Liver (tissue), 9 donors: ENCODE data around the gene SCARB1. TPM values are rescaled to one million over a fixed set of nuclear protein-coding genes. Genes with fewer than 3 reads are reported as not detected.

ENCODE experiments used
- DNase-seq: peaks from one replicate; pipeline ENCODE4 v3.0.0-alpha.2; 2017; ENCODE audit warnings: low spot score
- H3K27ac ChIP-seq, 2 donors: one replicate each; pipeline ENCODE4 v1.7.0; 2013; ENCODE audit warnings: inconsistent platforms in 2 of 2, low read length in 2 of 2, control low read depth in 1 of 2, low read depth in 1 of 2, mild to moderate bottlenecking in 1 of 2
- H3K27me3 ChIP-seq, 4 donors: one replicate each; pipeline versions ENCODE4 v1.6.1 to v1.7.0; 2013; ENCODE audit warnings: low read length in 3 of 4, inconsistent platforms in 1 of 4, mild to moderate bottlenecking in 1 of 4, moderate library complexity in 1 of 4; ENCODE audit not compliant: control insufficient read depth in 4 of 4, insufficient read depth in 4 of 4
- H3K36me3 ChIP-seq, 4 donors: one replicate each; pipeline versions ENCODE4 v1.6.1 to v1.7.0; 2013; ENCODE audit warnings: low read length in 3 of 4, mild to moderate bottlenecking in 3 of 4, low read depth in 1 of 4, moderate library complexity in 1 of 4; ENCODE audit not compliant: control insufficient read depth in 4 of 4, insufficient read depth in 3 of 4
- H3K4me1 ChIP-seq, 4 donors: one replicate each; pipeline versions ENCODE4 v1.6.1 to v1.7.0; 2013; ENCODE audit warnings: low read length in 3 of 4, mild to moderate bottlenecking in 3 of 4, moderate library complexity in 1 of 4; ENCODE audit not compliant: control insufficient read depth in 4 of 4, insufficient read depth in 4 of 4
- H3K4me3 ChIP-seq, 3 donors: one replicate each; pipeline versions ENCODE4 v1.6.1 to v1.7.0; 2013; ENCODE audit warnings: low read length in 3 of 3, control low read depth in 1 of 3, low read depth in 1 of 3, mild to moderate bottlenecking in 1 of 3
- H3K9ac ChIP-seq, 2 donors: one replicate each; pipeline ENCODE4 v1.7.0; 2013; ENCODE audit warnings: low read length in 2 of 2, mild to moderate bottlenecking in 2 of 2, moderate library complexity in 2 of 2, control low read depth in 1 of 2, low read depth in 1 of 2
- H3K9me3 ChIP-seq, 4 donors: one replicate each; pipeline versions ENCODE4 v1.6.1 to v1.7.0; 2013; ENCODE audit warnings: low read length in 3 of 4; ENCODE audit not compliant: control insufficient read depth in 4 of 4
- EGR1 ChIP-seq, 2 donors: IDR thresholded peaks; 2 replicates each; pipeline ENCODE4 v1.6.1; 2016 to 2018; ENCODE audit warnings: antibody characterized with exemption in 2 of 2, low read depth in 2 of 2
- FOXA2 ChIP-seq: IDR thresholded peaks from 2 replicates; pipeline ENCODE4 v1.6.1; 2016; ENCODE audit warnings: antibody characterized with exemption
- GABPA ChIP-seq, 2 donors: IDR thresholded peaks in 1 of 2; conservative IDR thresholded peaks in 1 of 2; 2 replicates each; pipeline ENCODE4 v1.6.1; 2016; ENCODE audit warnings: antibody characterized with exemption in 2 of 2, mild to moderate bottlenecking in 1 of 2, moderate library complexity in 1 of 2
- HNF4A ChIP-seq, 2 donors: conservative IDR thresholded peaks; 2 replicates each; pipeline ENCODE4 v1.6.1; 2016; ENCODE audit warnings: antibody characterized with exemption in 2 of 2, mild to moderate bottlenecking in 2 of 2
- HNF4G ChIP-seq: IDR thresholded peaks from 2 replicates; pipeline ENCODE4 v1.6.1; 2016; ENCODE audit warnings: antibody characterized with exemption
- JUND ChIP-seq, 2 donors: IDR thresholded peaks; 2 replicates each; pipeline ENCODE4 v1.6.1; 2016; ENCODE audit warnings: antibody characterized with exemption in 2 of 2
- NR2F2 ChIP-seq: IDR thresholded peaks from 2 replicates; pipeline ENCODE4 v1.6.1; 2016; ENCODE audit warnings: antibody characterized with exemption
- RAD21 ChIP-seq, 2 donors: IDR thresholded peaks; 2 replicates each; pipeline ENCODE4 v1.6.1; 2016; ENCODE audit warnings: antibody characterized with exemption in 2 of 2, mild to moderate bottlenecking in 2 of 2
- RXRA ChIP-seq, 2 donors: IDR thresholded peaks; 2 replicates each; pipeline ENCODE4 v1.6.1; 2017 to 2018; ENCODE audit warnings: antibody characterized with exemption in 2 of 2, mild to moderate bottlenecking in 1 of 2
- SP1 ChIP-seq: IDR thresholded peaks from 2 replicates; pipeline ENCODE4 v1.6.1; 2018; ENCODE audit warnings: antibody characterized with exemption, mild to moderate bottlenecking
- TAF1 ChIP-seq: conservative IDR thresholded peaks from 2 replicates; pipeline ENCODE4 v1.6.1; 2016; ENCODE audit warnings: antibody characterized with exemption, mild to moderate bottlenecking
- YY1 ChIP-seq: IDR thresholded peaks from 2 replicates; pipeline ENCODE4 v1.6.1; 2016; ENCODE audit warnings: antibody characterized with exemption, mild to moderate bottlenecking
- WGBS: extraction: QIAGEN DNeasy Blood & Tissue Kit; methylation state at CpG from one replicate; pipeline ENCODE4 v1.1.7; 2013; 5-methylcytosine and 5-hydroxymethylcytosine counted together
- polyA plus RNA-seq, 2 donors: library from polyadenylated mRNA; stranded (reverse) in 1 of 2; unstranded in 1 of 2; fragments of 200-250 nt in 1 of 2; fragments of >200 nt in 1 of 2; fragmentation: Nextera tagmentation in 1 of 2; extraction: Ambion mirVana in 1 of 2; gene quantifications; one replicate each; pipeline versions ENCODE4 v1.2.1 to v1.2.3, GENCODE V29; 2013 to 2015
- total RNA-seq, 2 donors: library from RNA; depleted of rRNA; stranded (reverse); fragments of >200 nt; gene quantifications; one replicate each; pipeline ENCODE4 v1.2.3, GENCODE V29; 2014
- TF ChIP-seq, protein P1 (sequence below): IDR thresholded peaks from 2 replicates; pipeline ENCODE4 v1.6.1; 2016; ENCODE audit warnings: antibody characterized with exemption
- TF ChIP-seq, protein P2 (sequence below): IDR thresholded peaks from 2 replicates; pipeline ENCODE4 v1.6.1; 2016; ENCODE audit warnings: antibody characterized with exemption
- TF ChIP-seq, protein P3 (sequence below): fragments of 150-350 bp; IDR thresholded peaks from 2 replicates; pipeline ENCODE4 v1.5.1; 2017; ENCODE audit warnings: improper control_type of control experiment, low read depth, low read length; ENCODE audit not compliant: missing input control
- TF ChIP-seq, protein P4 (sequence below): IDR thresholded peaks from 2 replicates; pipeline ENCODE4 v1.6.1; 2016; ENCODE audit warnings: antibody characterized with exemption, mild to moderate bottlenecking
- donor health status: healthy.
- donor health status: healthy.
- donor health status: healthy.
- donor health status: healthy.
- donor health status: healthy.

SCARB1 gene
- total and polyA plus RNA-seq, 4 donors, result 85.3 to 289 (median 141) TPM

DNA sequence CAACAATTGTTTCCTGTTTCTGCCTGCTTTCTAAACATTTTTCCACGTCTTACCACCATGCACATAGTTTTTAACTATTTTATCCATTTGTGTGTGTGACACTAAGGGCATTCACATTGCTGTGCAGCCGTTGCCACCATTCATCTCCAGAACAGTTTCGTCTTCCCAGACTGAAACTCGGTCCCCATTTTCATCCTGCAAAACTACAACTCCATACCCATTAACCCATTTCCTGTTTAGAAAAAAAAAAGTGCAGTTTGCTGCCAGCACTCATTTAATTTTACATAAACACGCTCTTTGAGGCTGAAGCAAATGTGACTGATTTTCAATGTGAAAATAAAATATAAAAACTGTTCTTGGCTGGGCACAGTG is 35.2 kb upstream of the SCARB1 start:
- Histone ChIP-seq H3K27ac (peak overlapping the region; percentile 81 to 82), H3K9me3 (no peaks in the 10 kb centered on the region), H3K36me3 (no peaks in the 10 kb centered on the region), H3K9ac (no peak overlapping the region), H3K4me1 (peaks cover 7 to 40% (median 30%) of the 10 kb centered on the region in 4 donors), H3K27me3 (no peaks in the 10 kb centered on the region), H3K4me3 (no peak overlapping the region)
- DNase-seq, result no peak
- TF ChIP-seq, protein P1, sequence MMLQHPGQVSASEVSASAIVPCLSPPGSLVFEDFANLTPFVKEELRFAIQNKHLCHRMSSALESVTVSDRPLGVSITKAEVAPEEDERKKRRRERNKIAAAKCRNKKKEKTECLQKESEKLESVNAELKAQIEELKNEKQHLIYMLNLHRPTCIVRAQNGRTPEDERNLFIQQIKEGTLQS, result no peak
- TF ChIP-seq EGR1 (IDR thresholded peaks at IDR 0.05; ENCODE audit: low read depth in 2 of 2) (no peak), RXRA (IDR thresholded peaks at IDR 0.05) (peak; percentile 42 to 58)
- WGBS, result 30% methylated on average over 5 of the region's 5 CpGs

DNA sequence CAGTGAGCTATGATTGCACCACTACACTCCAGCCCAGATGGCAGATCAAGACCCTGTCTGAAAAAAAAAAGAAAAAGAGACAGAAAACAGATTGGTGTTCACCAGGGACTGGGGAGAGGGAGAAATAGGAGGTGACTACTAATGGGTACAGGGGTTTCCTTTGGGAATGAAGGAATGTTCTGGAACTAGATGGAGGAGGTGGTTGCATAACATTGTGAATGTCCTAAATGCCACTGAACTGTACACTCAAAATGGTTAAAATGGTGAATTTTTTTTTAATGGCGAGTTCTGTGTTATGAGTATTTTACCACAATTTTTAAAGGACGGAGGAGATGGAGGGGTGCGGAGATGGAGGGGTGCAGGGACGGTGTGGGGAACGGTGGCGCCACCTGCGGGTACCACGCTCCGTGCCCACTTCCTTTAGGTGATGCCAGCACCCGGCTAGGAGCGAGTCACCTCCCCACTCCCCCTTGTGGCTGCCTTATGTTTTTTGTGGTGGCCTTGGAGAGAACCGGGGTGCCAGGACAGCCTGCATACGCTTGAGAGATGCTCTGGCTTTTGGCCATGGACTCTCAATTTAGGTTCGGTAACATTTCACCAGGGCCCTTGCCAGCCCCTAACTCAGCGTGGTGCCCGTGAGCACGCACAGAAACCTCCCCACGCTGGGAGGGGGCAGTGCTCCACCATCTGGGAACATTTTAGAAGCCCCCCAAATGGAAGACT is 34.7 kb upstream of the SCARB1 start:
- Histone ChIP-seq H3K4me3 (no peak overlapping the region), H3K9me3 (no peaks in the 10 kb centered on the region), H3K27ac (peak overlapping the region; percentile 81 to 82), H3K9ac (no peak overlapping the region), H3K36me3 (no peaks in the 10 kb centered on the region), H3K27me3 (no peaks in the 10 kb centered on the region), H3K4me1 (peaks cover 7 to 40% (median 30%) of the 10 kb centered on the region in 4 donors)
- TF ChIP-seq, protein P2, sequence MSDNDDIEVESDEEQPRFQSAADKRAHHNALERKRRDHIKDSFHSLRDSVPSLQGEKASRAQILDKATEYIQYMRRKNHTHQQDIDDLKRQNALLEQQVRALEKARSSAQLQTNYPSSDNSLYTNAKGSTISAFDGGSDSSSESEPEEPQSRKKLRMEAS, result no peak
- TF ChIP-seq, protein P3, sequence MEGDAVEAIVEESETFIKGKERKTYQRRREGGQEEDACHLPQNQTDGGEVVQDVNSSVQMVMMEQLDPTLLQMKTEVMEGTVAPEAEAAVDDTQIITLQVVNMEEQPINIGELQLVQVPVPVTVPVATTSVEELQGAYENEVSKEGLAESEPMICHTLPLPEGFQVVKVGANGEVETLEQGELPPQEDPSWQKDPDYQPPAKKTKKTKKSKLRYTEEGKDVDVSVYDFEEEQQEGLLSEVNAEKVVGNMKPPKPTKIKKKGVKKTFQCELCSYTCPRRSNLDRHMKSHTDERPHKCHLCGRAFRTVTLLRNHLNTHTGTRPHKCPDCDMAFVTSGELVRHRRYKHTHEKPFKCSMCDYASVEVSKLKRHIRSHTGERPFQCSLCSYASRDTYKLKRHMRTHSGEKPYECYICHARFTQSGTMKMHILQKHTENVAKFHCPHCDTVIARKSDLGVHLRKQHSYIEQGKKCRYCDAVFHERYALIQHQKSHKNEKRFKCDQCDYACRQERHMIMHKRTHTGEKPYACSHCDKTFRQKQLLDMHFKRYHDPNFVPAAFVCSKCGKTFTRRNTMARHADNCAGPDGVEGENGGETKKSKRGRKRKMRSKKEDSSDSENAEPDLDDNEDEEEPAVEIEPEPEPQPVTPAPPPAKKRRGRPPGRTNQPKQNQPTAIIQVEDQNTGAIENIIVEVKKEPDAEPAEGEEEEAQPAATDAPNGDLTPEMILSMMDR, result peak; percentile 38
- peak; percentile 47 to 80 for TF ChIP-seq RAD21 (IDR thresholded peaks at IDR 0.05)
- no peak for TF ChIP-seq YY1
- peak; percentile 54 for DNase-seq
- 32% methylated on average over 18 of the region's 18 CpGs for WGBS

DNA sequence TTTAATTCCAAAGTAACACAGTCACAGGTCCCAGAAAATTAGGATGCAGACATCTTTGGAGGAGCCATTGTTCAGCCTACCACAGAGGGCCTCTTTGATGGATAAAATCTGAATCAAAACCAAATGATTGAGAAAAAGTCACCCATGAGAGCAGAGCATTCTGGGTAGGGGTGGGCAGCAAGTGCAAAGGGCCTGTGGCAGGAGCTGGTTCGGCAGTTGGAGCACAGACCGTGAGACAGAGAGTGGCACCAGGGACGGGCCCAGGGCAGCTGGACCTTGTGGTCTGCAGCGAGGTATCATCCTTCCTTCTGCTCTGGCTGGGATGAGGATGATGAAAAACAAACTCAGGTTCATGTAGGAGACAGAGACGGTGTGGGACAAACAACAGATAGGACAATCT is 32.8 kb upstream of the SCARB1 start:
- H3K4me3 ChIP-seq, result no peak overlapping the region
- H3K27me3 ChIP-seq, result no peaks in the 10 kb centered on the region
- H3K27ac ChIP-seq, result peak overlapping the region in 1 of 2 donors; percentile 4
- H3K9ac ChIP-seq, result no peak overlapping the region
- no peaks in the 10 kb centered on the region for H3K36me3 ChIP-seq
- H3K9me3 ChIP-seq, result no peaks in the 10 kb centered on the region
- WGBS, result 62% methylated on average over 5 of the region's 5 CpGs
- no peak for DNase-seq
- H3K4me1 ChIP-seq, result peaks cover 7 to 39% (median 27%) of the 10 kb centered on the region in 4 donors
- TF ChIP-seq SP1 (no peak), NR2F2 (no peak), TAF1 (no peak), JUND (IDR thresholded peaks at IDR 0.05) (no peak), HNF4A (conservative IDR thresholded peaks at IDR 0.05) (no peak), RXRA (IDR thresholded peaks at IDR 0.05) (no peak), GABPA (IDR thresholded peaks at IDR 0.05 in 1 of 2, conservative IDR thresholded peaks at IDR 0.05 in 1 of 2) (no peak), FOXA2 (no peak), EGR1 (IDR thresholded peaks at IDR 0.05; ENCODE audit: low read depth in 2 of 2) (no peak), HNF4G (no peak), YY1 (no peak)
- TF ChIP-seq, protein P4, sequence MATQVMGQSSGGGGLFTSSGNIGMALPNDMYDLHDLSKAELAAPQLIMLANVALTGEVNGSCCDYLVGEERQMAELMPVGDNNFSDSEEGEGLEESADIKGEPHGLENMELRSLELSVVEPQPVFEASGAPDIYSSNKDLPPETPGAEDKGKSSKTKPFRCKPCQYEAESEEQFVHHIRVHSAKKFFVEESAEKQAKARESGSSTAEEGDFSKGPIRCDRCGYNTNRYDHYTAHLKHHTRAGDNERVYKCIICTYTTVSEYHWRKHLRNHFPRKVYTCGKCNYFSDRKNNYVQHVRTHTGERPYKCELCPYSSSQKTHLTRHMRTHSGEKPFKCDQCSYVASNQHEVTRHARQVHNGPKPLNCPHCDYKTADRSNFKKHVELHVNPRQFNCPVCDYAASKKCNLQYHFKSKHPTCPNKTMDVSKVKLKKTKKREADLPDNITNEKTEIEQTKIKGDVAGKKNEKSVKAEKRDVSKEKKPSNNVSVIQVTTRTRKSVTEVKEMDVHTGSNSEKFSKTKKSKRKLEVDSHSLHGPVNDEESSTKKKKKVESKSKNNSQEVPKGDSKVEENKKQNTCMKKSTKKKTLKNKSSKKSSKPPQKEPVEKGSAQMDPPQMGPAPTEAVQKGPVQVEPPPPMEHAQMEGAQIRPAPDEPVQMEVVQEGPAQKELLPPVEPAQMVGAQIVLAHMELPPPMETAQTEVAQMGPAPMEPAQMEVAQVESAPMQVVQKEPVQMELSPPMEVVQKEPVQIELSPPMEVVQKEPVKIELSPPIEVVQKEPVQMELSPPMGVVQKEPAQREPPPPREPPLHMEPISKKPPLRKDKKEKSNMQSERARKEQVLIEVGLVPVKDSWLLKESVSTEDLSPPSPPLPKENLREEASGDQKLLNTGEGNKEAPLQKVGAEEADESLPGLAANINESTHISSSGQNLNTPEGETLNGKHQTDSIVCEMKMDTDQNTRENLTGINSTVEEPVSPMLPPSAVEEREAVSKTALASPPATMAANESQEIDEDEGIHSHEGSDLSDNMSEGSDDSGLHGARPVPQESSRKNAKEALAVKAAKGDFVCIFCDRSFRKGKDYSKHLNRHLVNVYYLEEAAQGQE, result no peak
- TF ChIP-seq, protein P1, result no peak
- TF ChIP-seq, protein P2, result no peak
- TF ChIP-seq, protein P3, result no peak
